ENCODE results near the gene FCHSD2. TPM values are rescaled to one million over a fixed set of nuclear protein-coding genes. Genes with fewer than 3 reads are reported as not detected.
A peak's percentile ranks its signal among the peaks of the same experiment; 100 is the strongest.

The FCHSD2 gene
- total and polyA plus RNA-seq, 2 of the 13 experiments (the other 11 are each of a cell fraction or from before 2014, with no cell fraction given), result 20.5 to 24.8 TPM

DNA sequence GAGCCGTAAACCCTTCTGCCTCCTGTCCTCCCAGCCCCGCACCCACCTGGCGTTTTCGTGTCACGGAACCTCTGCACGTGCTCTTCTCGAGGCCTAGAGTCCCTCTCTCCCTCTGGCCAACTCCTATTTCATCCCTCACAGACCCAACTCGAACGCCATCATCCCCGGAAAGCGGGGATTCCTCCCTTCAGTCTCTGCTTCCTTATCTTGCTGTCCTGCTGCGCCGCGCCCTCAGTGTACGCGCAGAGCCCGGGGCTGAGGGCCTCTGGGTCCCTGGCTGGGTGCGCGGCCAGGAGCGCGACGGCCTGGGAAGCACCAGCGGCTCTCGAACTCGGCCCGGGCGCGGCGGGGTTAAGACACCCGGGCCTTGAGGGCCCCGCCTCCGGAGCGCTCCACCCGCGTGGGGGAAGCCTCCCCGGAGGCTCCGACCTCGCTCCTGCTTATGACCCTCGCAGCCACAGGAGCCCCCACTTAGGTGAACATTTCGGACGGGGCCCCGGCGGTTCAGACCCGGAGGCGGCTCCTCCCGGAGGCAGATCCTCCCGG lies 328.3 kb downstream of the FCHSD2 start (continued):
- TF ChIP-seq, protein P1, sequence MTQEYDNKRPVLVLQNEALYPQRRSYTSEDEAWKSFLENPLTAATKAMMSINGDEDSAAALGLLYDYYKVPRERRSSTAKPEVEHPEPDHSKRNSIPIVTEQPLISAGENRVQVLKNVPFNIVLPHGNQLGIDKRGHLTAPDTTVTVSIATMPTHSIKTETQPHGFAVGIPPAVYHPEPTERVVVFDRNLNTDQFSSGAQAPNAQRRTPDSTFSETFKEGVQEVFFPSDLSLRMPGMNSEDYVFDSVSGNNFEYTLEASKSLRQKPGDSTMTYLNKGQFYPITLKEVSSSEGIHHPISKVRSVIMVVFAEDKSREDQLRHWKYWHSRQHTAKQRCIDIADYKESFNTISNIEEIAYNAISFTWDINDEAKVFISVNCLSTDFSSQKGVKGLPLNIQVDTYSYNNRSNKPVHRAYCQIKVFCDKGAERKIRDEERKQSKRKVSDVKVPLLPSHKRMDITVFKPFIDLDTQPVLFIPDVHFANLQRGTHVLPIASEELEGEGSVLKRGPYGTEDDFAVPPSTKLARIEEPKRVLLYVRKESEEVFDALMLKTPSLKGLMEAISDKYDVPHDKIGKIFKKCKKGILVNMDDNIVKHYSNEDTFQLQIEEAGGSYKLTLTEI (CRISPR knock-in tag; conservative IDR thresholded peaks at IDR 0.05), result no peak
- TF ChIP-seq ZNF891 (CRISPR knock-in tag; IDR thresholded peaks at IDR 0.05) (peak; percentile 71; the same call in 1 of the 2 replicates), CBX5 (CRISPR knock-in tag; IDR thresholded peaks at IDR 0.05; ENCODE audit: borderline replicate concordance) (no peak), SP140L (CRISPR knock-in tag; IDR thresholded peaks at IDR 0.05; ENCODE audit: borderline replicate concordance) (no peak), SAP130 (CRISPR knock-in tag; IDR thresholded peaks at IDR 0.05; ENCODE audit: low read depth) (peak; percentile 58)
- TF ChIP-seq, protein P2, sequence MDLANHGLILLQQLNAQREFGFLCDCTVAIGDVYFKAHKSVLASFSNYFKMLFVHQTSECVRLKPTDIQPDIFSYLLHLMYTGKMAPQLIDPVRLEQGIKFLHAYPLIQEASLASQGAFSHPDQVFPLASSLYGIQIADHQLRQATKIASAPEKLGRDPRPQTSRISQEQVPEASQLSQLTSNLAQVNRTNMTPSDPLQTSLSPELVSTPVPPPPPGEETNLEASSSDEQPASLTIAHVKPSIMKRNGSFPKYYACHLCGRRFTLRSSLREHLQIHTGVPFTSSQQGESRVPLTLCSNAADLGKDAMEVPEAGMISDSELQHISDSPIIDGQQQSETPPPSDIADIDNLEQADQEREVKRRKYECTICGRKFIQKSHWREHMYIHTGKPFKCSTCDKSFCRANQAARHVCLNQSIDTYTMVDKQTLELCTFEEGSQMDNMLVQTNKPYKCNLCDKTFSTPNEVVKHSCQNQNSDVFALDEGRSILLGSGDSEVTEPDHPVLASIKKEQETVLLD (CRISPR knock-in tag; IDR thresholded peaks at IDR 0.05; ENCODE audit: low read depth), result no peak
- TF ChIP-seq, protein P3, sequence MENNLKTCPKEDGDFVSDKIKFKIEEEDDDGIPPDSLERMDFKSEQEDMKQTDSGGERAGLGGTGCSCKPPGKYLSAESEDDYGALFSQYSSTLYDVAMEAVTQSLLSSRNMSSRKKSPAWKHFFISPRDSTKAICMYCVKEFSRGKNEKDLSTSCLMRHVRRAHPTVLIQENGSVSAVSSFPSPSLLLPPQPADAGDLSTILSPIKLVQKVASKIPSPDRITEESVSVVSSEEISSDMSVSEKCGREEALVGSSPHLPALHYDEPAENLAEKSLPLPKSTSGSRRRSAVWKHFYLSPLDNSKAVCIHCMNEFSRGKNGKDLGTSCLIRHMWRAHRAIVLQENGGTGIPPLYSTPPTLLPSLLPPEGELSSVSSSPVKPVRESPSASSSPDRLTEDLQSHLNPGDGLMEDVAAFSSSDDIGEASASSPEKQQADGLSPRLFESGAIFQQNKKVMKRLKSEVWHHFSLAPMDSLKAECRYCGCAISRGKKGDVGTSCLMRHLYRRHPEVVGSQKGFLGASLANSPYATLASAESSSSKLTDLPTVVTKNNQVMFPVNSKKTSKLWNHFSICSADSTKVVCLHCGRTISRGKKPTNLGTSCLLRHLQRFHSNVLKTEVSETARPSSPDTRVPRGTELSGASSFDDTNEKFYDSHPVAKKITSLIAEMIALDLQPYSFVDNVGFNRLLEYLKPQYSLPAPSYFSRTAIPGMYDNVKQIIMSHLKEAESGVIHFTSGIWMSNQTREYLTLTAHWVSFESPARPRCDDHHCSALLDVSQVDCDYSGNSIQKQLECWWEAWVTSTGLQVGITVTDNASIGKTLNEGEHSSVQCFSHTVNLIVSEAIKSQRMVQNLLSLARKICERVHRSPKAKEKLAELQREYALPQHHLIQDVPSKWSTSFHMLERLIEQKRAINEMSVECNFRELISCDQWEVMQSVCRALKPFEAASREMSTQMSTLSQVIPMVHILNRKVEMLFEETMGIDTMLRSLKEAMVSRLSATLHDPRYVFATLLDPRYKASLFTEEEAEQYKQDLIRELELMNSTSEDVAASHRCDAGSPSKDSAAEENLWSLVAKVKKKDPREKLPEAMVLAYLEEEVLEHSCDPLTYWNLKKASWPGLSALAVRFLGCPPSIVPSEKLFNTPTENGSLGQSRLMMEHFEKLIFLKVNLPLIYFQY (CRISPR knock-in tag; IDR thresholded peaks at IDR 0.05; ENCODE audit: borderline replicate concordance), result no peak
- TF ChIP-seq, protein P4, sequence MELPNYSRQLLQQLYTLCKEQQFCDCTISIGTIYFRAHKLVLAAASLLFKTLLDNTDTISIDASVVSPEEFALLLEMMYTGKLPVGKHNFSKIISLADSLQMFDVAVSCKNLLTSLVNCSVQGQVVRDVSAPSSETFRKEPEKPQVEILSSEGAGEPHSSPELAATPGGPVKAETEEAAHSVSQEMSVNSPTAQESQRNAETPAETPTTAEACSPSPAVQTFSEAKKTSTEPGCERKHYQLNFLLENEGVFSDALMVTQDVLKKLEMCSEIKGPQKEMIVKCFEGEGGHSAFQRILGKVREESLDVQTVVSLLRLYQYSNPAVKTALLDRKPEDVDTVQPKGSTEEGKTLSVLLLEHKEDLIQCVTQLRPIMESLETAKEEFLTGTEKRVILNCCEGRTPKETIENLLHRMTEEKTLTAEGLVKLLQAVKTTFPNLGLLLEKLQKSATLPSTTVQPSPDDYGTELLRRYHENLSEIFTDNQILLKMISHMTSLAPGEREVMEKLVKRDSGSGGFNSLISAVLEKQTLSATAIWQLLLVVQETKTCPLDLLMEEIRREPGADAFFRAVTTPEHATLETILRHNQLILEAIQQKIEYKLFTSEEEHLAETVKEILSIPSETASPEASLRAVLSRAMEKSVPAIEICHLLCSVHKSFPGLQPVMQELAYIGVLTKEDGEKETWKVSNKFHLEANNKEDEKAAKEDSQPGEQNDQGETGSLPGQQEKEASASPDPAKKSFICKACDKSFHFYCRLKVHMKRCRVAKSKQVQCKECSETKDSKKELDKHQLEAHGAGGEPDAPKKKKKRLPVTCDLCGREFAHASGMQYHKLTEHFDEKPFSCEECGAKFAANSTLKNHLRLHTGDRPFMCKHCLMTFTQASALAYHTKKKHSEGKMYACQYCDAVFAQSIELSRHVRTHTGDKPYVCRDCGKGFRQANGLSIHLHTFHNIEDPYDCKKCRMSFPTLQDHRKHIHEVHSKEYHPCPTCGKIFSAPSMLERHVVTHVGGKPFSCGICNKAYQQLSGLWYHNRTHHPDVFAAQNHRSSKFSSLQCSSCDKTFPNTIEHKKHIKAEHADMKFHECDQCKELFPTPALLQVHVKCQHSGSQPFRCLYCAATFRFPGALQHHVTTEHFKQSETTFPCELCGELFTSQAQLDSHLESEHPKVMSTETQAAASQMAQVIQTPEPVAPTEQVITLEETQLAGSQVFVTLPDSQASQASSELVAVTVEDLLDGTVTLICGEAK (IDR thresholded peaks at IDR 0.05), result no peak
- TF ChIP-seq, protein P4 (CRISPR knock-in tag; IDR thresholded peaks at IDR 0.05), result peak; percentile 79; the same call in 1 of the 2 replicates
